Measurements from ENCODE around the gene PRXL2A. TPM values are rescaled to one million over a fixed set of nuclear protein-coding genes. Genes with fewer than 3 reads are reported as not detected.
"Not testable (repeated sequence)": the region's sequence is repeated elsewhere in the genome, so short reads cannot be mapped to it uniquely, and the experiment has no call there.

The PRXL2A gene, protein sequence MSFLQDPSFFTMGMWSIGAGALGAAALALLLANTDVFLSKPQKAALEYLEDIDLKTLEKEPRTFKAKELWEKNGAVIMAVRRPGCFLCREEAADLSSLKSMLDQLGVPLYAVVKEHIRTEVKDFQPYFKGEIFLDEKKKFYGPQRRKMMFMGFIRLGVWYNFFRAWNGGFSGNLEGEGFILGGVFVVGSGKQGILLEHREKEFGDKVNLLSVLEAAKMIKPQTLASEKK
- total RNA-seq (2014; rRNA removed; shearing (Covaris generic)), result 259 and 261 TPM in 2 replicates

DNA sequence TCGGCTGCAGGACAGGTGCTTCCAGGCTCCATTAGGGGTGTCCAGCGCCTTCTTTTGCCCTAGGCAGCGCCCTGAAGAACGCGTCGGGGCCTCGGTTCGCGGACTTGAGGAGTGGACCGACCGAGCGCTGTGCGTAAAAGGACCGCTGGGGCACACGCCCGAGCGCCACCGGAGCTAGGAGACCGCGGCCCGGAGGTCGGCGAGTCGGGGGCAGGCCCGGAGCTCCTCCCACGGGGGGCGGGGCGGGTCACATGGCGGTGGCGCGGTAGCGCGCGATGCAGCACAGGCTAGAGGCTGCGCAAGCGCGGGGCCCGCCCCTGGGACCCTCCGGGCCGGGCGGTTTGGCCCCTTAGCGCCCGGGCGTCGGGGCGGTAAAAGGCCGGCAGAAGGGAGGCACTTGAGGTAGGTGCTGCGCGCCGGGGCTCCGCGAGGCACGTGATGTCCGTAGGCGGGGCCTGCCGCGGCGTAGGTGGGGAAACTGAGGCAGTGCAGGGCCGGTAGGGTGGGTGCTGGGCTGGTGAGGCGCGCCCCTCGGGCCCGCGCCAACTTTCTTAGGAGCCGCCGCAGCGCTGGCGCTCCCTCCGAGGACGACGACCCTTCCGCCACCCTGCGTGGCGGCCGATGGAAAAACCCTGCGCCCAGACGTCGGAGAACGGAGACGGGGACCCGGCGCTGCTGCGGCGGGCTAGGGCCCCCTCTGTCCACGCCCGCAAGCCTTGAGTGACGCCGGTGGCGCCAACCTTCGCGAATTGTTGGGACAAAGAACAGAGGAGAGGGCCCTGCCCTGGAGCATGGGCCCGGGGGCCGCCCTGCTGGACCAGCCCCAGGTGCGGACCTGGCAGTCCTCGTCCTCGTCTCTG, at the start of gene PRXL2A:
Gene PRXL2A (plus strand): TSS at position 310 of the 860 bp plus-strand sequence. CDS start 11,917 bp downstream, outside the sequence.
- H3K4me1 ChIP-seq, result peaks cover 49% of the 10 kb centered on the region

DNA sequence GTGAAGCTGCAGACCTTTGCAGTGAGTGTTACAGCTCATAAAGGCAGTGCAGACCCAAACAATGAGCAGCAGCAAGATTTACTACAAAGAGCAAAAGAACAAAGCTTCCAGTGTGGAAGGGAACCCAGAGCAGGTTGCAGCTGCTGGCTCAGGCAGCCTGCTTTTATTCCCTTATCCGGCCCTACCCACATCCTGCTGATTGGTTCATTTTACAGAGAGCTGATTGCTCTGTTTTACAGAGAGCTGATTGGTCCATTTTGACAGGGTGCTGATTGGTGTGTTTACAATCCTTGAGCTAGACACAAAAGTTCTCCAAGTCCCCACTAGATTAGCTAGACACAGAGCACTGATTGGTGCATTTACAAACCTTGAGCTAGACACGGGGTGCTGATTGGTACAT, 49.4 kb upstream of the PRXL2A start:
- not testable (repeated sequence) for H3K4me3 ChIP-seq; H3K27me3 ChIP-seq; H3K36me3 ChIP-seq; H3K9me3 ChIP-seq (replicated peaks); H3K27ac ChIP-seq; H3K4me1 ChIP-seq
- peak; percentile 32 to 66 for DNase-seq

More for the DNA sequence above, at the start of gene PRXL2A:
- Histone ChIP-seq H3K4me3 (peak within 1 kb of the TSS; percentile 81), H3K27ac (peak within 1 kb of the TSS; percentile 73), H3K9me3 (replicated peaks) (no peaks in the 10 kb centered on the region), H3K27me3 (no peaks in the 10 kb centered on the region), H3K36me3 (no peaks in the 10 kb centered on the region)
- DNase-seq, result peak; percentile 89 to 90

DNA sequence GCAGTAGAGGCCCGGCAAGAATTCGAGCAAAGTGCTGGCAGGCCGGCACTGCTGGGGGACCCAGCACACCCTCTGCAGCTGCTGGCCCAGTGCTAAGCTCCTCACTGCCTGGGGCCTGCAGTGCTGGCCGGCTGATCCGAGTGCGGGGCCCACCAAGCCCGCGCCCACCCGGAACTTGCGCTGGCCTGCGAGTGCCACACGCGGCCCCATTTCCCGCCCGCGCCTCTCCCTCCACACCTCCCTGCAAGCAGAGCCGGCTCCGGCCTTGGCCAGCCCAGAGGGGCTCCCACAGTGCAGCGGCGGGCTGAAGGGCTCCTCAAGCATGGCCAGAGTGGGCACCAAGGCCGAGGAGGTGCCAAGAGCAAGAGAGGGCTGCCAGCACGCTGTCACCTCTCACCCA, 48.7 kb upstream of the PRXL2A start:
- Histone ChIP-seq H3K36me3 (no peaks in the 10 kb centered on the region), H3K9me3 (replicated peaks) (no peaks in the 10 kb centered on the region), H3K27me3 (no peaks in the 10 kb centered on the region), H3K27ac (no peak overlapping the region), H3K4me3 (no peak overlapping the region), H3K4me1 (0 out of 2 replicates have a peak, but pooled peaks cover 3% of the 10 kb centered on the region)
- DNase-seq, result no peak

DNA sequence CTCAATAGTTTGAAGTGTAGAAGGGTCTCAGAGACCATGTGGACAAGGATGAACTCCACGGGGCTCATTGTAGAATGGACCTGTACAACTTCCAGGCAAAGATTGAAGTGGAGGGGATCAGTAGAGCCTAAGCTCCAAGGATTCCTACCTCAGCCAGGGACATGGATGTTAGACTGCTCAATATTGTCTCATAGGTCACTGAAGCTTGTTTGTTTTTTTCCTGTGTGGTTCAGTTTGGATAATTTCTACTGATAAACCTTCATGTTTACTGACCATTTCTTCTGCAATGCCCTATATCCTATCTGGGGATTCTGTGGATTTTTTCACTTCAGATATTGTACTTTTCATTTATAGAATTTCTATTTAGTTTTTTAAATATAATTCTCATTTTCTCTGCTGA, 42.8 kb upstream of the PRXL2A start:
- Histone ChIP-seq H3K36me3 (no peaks in the 10 kb centered on the region), H3K27me3 (no peaks in the 10 kb centered on the region), H3K4me1 (no peaks in the 10 kb centered on the region), H3K4me3 (no peak overlapping the region), H3K9me3 (replicated peaks) (peaks cover 14% of the 10 kb centered on the region; the same call in 1 of the 2 replicates), H3K27ac (no peak overlapping the region)
- no peak for DNase-seq

DNA sequence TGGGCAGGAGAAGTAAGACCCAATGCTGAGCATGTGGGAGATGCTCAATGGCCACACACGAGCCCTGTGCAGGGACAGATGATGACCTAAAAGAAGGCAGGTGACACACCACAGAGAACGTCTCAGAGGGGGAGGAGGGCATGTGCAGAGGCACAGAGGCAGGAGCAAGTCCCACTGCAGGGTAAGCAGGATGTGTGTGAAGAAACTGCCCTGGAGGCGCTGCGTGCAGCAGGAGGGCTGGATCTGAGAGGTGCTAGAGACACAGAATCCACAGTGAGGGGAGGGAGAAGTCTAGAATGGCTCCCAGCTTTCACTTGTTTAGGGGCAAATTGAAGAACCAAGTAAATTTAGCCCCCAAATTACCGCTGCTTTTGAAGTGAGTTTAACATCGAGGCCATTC, 36.9 kb upstream of the PRXL2A start:
- Histone ChIP-seq H3K4me1 (peaks cover 15% of the 10 kb centered on the region), H3K9me3 (replicated peaks) (peaks cover 14% of the 10 kb centered on the region; the same call in 1 of the 2 replicates), H3K27ac (no peak overlapping the region), H3K27me3 (no peaks in the 10 kb centered on the region), H3K4me3 (no peak overlapping the region), H3K36me3 (no peaks in the 10 kb centered on the region)
- no peak for DNase-seq

DNA sequence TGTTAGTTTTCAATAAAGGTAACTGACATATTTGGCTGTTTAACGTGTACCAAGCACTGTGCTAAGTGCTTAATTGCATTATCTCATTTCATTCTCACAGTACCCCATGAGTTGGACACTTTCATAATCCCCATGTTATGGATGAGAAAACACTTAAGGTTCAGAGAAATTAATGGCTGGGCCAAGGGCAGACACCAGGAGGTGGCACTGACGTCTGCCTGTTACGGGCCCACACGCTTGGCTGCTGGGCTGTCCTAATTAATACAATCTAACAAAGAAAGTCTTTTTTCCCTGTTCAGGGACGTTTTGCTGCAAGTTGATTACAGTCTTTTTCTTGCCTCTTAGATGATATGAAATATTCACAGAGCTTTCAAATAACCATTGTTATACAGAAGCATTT, 35.7 kb upstream of the PRXL2A start:
- H3K27me3 ChIP-seq, result no peaks in the 10 kb centered on the region
- DNase-seq, result peak in 1 of 2 experiments; percentile 25
- no peak overlapping the region for H3K27ac ChIP-seq
- no peaks in the 10 kb centered on the region for H3K36me3 ChIP-seq
- H3K4me3 ChIP-seq, result no peak overlapping the region
- peaks cover 6% of the 10 kb centered on the region; the same call in 1 of the 2 replicates for H3K9me3 ChIP-seq (replicated peaks)
- H3K4me1 ChIP-seq, result peaks cover 15% of the 10 kb centered on the region

DNA sequence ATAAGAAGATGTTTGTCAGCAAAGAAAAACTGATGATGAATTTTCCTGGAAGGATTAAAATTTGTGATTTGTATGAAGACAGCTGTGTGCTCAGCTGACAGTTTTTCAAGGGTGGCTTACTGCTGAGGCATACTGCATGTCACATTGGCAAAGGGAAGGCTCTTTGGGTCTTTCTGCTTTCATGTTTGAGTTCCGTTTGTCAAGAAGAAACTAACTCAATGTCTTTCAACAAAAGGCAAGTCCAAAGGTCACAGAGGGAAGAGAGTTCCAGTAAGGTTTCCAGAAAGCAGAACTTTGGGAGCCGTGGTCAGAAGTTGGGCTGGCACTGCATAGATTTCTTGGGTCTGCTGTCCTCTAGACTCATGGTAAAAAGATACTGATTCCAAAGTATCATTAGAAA, 34.8 kb upstream of the PRXL2A start:
- DNase-seq, result peak in 1 of 2 experiments; percentile 53
- no peak overlapping the region for H3K4me3 ChIP-seq
- peaks cover 18% of the 10 kb centered on the region for H3K4me1 ChIP-seq
- no peaks in the 10 kb centered on the region for H3K36me3 ChIP-seq
- 0 out of 2 replicates have a peak, but pooled peaks cover 2% of the 10 kb centered on the region for H3K9me3 ChIP-seq (replicated peaks)
- H3K27ac ChIP-seq, result no peak overlapping the region
- no peaks in the 10 kb centered on the region for H3K27me3 ChIP-seq

DNA sequence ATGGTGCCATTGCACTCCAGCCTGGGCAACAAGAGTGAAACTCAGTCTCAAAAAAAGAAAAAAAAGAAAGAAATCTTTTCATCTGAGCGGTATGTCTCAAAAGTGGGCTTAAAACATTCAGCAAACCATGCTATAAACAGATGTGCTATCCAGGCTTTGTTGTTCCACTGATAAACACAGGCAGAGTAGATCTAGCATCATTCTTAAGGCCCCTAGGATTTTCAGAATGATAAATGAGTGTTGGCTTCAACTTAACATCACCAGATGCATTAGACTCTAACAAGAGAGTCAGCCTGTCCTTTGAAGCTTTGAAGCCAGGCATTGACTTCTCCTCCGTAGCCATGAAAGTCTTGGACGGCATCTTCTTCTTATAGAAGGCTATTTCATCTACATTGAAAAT, 28.6 kb upstream of the PRXL2A start:
- Histone ChIP-seq H3K36me3 (no peaks in the 10 kb centered on the region), H3K4me1 (peaks cover 6% of the 10 kb centered on the region; the same call in 1 of the 2 replicates), H3K4me3 (no peak overlapping the region), H3K27me3 (no peaks in the 10 kb centered on the region), H3K9me3 (replicated peaks) (no peaks in the 10 kb centered on the region), H3K27ac (no peak overlapping the region)
- no peak for DNase-seq

DNA sequence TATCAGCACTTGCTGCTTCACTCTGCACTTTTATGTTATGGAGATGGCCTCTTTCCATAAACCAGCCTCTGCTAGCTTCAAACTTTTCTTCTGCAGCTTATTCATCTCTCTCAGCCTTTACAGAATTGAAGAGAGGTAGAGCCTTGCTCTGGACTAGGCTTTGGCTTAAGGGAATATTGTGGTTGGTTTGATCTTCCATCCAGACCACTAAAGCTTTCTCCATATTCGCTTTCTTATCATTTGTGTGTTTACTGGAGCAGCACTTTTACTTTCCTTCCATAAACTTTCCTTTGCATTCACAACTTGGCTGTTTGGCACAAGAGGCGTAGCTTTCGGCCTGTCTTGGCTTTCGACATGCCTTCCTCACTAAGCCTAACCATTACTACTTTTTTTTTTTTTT, 28.2 kb upstream of the PRXL2A start:
- DNase-seq, result no peak
- Histone ChIP-seq H3K27ac (no peak overlapping the region), H3K4me3 (no peak overlapping the region), H3K4me1 (peaks cover 6% of the 10 kb centered on the region; the same call in 1 of the 2 replicates), H3K36me3 (no peaks in the 10 kb centered on the region), H3K9me3 (replicated peaks) (no peaks in the 10 kb centered on the region), H3K27me3 (no peaks in the 10 kb centered on the region)

DNA sequence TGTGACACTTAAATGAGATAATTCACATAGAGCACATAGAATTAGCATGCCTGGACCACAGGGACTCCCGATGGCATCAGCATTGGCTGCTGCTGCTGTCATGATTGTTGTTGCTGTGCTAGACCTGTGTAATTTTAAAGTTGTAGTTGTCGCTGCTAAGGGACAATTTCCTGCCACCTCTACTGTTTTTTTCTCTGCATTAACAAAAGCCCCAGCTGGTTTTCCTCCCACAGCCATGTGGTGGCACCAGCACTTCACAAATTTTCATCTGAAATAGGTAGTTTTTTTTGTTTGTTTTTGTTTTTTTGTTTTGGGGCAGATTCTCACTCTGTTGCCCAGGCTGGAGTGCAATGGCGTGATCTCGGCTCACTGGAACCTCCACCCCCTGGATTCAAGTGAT, 25.4 kb upstream of the PRXL2A start:
- Histone ChIP-seq H3K27ac (no peak overlapping the region), H3K9me3 (replicated peaks) (no peaks in the 10 kb centered on the region), H3K36me3 (no peaks in the 10 kb centered on the region), H3K4me3 (no peak overlapping the region), H3K4me1 (peaks cover 6% of the 10 kb centered on the region; the same call in 1 of the 2 replicates), H3K27me3 (no peaks in the 10 kb centered on the region)
- DNase-seq, result peak; percentile 25 to 64

DNA sequence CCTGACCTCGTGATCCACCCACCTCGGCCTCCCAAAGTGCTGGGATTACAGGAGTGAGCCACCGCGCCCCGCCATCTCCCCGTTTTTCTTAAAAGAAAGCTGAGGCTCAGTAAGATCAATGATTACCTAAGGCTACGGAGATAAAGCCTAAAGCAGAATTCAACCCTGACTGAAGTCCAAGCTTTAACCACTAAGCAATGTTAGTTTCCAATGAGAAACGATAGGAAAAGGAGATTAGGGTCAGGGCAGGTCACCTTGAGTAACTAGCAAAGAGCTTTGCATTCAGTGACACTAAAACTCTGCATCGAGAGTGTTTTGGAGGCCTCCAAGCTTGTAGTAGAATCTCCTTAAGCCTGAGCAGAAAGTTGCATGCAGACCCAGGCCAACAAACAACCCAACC, 17.6 kb upstream of the PRXL2A start:
- Histone ChIP-seq H3K4me3 (no peak overlapping the region), H3K27me3 (no peaks in the 10 kb centered on the region), H3K36me3 (no peaks in the 10 kb centered on the region), H3K9me3 (replicated peaks) (no peaks in the 10 kb centered on the region), H3K4me1 (no peaks in the 10 kb centered on the region), H3K27ac (no peak overlapping the region)
- no peak for DNase-seq

DNA sequence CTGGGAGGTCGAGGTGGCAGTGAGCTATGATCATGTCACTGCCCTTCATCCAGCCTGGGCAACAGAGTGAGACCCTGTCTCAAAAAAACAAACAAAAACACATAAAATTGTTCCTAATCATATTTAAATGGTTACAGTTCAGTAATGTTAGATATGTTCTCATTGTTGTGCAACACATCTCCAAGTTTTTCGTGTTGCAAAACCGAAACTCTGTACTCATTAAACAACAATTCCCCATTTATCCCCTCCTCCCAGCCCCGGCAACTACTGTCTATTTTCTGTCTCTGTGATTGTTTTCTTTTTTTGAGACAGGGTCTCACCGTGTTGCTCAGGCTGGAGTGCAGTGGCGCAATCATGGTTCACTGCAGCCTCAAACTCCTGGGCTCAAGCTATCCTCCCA, 16.1 kb upstream of the PRXL2A start:
- H3K9me3 ChIP-seq (replicated peaks), result no peaks in the 10 kb centered on the region
- no peaks in the 10 kb centered on the region for H3K27me3 ChIP-seq
- DNase-seq, result no peak
- H3K4me1 ChIP-seq, result no peaks in the 10 kb centered on the region
- no peak overlapping the region for H3K27ac ChIP-seq
- no peak overlapping the region for H3K4me3 ChIP-seq
- H3K36me3 ChIP-seq, result no peaks in the 10 kb centered on the region

DNA sequence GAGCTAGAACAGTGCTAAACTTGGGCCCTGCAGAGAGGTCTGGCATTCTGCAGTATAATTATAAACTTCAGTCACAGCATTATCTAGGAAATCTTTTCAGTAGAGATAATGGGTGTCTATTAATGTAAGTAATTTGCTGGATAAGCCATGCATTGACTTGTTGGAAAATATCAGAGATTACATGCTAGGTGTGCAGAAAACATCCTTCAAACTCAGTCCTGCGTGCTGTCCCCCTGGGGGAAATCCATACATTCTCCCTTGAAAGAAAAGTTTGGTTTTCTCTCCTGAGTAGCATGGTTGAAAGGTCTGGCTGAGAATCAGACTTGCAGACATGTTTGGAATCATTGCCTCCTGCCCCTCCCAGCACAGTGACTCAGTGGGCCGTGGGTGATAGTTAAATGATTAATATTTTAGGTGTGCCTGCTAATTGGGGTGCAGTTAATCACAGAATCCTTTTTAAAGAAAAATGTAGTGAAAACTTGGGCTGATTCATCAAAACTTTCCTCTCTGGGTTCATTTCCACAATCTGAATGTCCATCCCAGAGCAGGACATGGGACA, 13.9 kb upstream of the PRXL2A start:
- no peak for DNase-seq
- Histone ChIP-seq H3K4me3 (no peak overlapping the region), H3K36me3 (no peaks in the 10 kb centered on the region), H3K9me3 (replicated peaks) (no peaks in the 10 kb centered on the region), H3K4me1 (no peaks in the 10 kb centered on the region), H3K27me3 (no peaks in the 10 kb centered on the region), H3K27ac (no peak overlapping the region)

DNA sequence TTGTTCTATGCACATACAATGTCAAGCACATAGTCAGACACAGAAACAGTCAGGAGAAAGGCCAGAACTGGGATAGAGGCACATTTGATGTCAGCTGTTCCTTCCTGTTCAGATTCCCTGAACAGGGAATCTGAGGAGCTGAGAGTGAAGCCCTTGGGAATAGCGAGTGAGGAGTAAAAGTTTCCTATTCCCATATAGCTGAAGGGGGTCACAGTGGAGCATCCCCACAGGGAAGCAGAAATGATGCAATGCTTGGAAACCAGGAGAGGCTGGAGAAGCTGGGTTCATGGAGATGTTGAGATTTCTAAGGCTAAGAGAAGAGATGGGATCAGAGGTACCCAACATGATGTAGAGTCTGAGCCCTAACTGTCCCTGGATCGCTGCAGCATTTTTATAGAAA, 11.3 kb upstream of the PRXL2A start:
- Histone ChIP-seq H3K4me1 (peaks cover 14% of the 10 kb centered on the region), H3K9me3 (replicated peaks) (0 out of 2 replicates have a peak, but pooled peaks cover 2% of the 10 kb centered on the region), H3K4me3 (no peak overlapping the region), H3K27me3 (no peaks in the 10 kb centered on the region), H3K27ac (no peak overlapping the region), H3K36me3 (no peaks in the 10 kb centered on the region)
- peak; percentile 15 to 57 for DNase-seq

Measured in SJCRH30 (cell line).